Stomach (tissue), 9 donors: ENCODE results near the gene ADGRD1. TPM values are rescaled to one million over a fixed set of nuclear protein-coding genes. Genes with fewer than 3 reads are reported as not detected.
A peak's percentile ranks its signal among the peaks of the same experiment; 100 is the strongest.

ENCODE experiments used
- DNase-seq, 2 donors: peaks; one replicate each; pipeline versions ENCODE4 v3.0.0 to v3.0.0-alpha.2; 2013 to 2019
- H3K27ac ChIP-seq, 5 donors: fragments of 200-600 bp in 4 of 5; sonication (generic) in 4 of 5; one replicate each; pipeline ENCODE4 v1.5.1; 2013 to 2019; ENCODE audit warnings: mild to moderate bottlenecking in 1 of 5, moderate library complexity in 1 of 5
- H3K27me3 ChIP-seq, 3 donors: fragments of 200-600 bp; sonication (generic); one replicate each; pipeline ENCODE4 v1.5.1; 2017 to 2019; ENCODE audit warnings: mixed run types in 1 of 3
- H3K36me3 ChIP-seq, 4 donors: fragments of 200-600 bp; sonication (generic); 1 replicate in 3 of 4; 2 replicates in 1 of 4; pipeline ENCODE4 v1.5.1; 2016 to 2019
- H3K4me1 ChIP-seq, 4 donors: fragments of 200-600 bp; sonication (generic); one replicate each; pipeline ENCODE4 v1.5.1; 2016 to 2019
- H3K4me3 ChIP-seq, 4 donors: fragments of 200-600 bp; sonication (generic) in 3 of 4; one replicate each; pipeline ENCODE4 v1.5.1; 2016 to 2019; ENCODE audit warnings: mild to moderate bottlenecking in 1 of 4
- H3K9me3 ChIP-seq, 4 donors: fragments of 200-600 bp; sonication (generic); one replicate each; pipeline ENCODE4 v1.5.1; 2016 to 2019
- EP300 ChIP-seq: sonication (generic); formaldehyde crosslinking; IDR thresholded peaks from one replicate; pipeline ENCODE4 v1.6.1; 2017; ENCODE audit warnings: antibody characterized with exemption
- POLR2A ChIP-seq, 4 donors: fragments of 450-650 bp; IDR thresholded peaks; one replicate each; pipeline ENCODE4 v1.6.1; 2016; ENCODE audit warnings: antibody characterized with exemption in 4 of 4, control low read depth in 2 of 4, mild to moderate bottlenecking in 1 of 4, moderate library complexity in 1 of 4
- POLR2AphosphoS5 ChIP-seq, 3 donors: sonication (generic); formaldehyde crosslinking; IDR thresholded peaks; one replicate each; pipeline ENCODE4 v1.6.1; 2016; ENCODE audit warnings: antibody characterized with exemption in 3 of 3
- WGBS, 5 donors: extraction: QIAGEN DNeasy Blood & Tissue Kit in 3 of 5; methylation state at CpG; one replicate each; pipeline versions ENCODE4 v1.1.5 to v1.1.7; 2013 to 2018; 5-methylcytosine and 5-hydroxymethylcytosine counted together
- intact Hi-C: fragments of 100-400 bp; cut with DNase I; formaldehyde crosslinking; loops from one replicate; pipeline ENCODE4 v1.15.1; 2023; ENCODE audit warnings: low total_unique reads
- polyA plus RNA-seq, 3 donors: library from polyadenylated mRNA; stranded (reverse); fragments of 200-250 nt; gene quantifications; one replicate each; pipeline ENCODE4 v1.2.3, GENCODE V29; 2013
- total RNA-seq, 5 donors: library from RNA; depleted of rRNA; stranded (reverse); fragments of >200 nt; gene quantifications; one replicate each; pipeline versions ENCODE4 v1.1.0 to v1.2.3, GENCODE V29; 2014 to 2016
- TF ChIP-seq, protein P1 (sequence below), 7 experiments: fragments of 450-650 bp in 4 of 7; fragments of 200-600 bp in 3 of 7; sonication (generic) in 3 of 7; IDR thresholded peaks; one replicate each; pipeline ENCODE4 v1.5.1; 2016 to 2019; ENCODE audit warnings: antibody characterized with exemption in 7 of 7, control low read depth in 2 of 7, mild to moderate bottlenecking in 1 of 7
- donor health status: healthy with polysubstance abuse.
- donor health status: Bipolar disorder and iron deficiency.
- donor health status: healthy.

Gene ADGRD1
- total and polyA plus RNA-seq, 8 donors, result 3.7 to 43.8 (median 15.4) TPM

- H3K27ac ChIP-seq, result peak overlapping the region in 1 of 5 donors; percentile 7
- TF ChIP-seq POLR2AphosphoS5 (IDR thresholded peaks at IDR 0.05), result no peak
- TF ChIP-seq EP300, result no peak
- TF ChIP-seq, protein P1, sequence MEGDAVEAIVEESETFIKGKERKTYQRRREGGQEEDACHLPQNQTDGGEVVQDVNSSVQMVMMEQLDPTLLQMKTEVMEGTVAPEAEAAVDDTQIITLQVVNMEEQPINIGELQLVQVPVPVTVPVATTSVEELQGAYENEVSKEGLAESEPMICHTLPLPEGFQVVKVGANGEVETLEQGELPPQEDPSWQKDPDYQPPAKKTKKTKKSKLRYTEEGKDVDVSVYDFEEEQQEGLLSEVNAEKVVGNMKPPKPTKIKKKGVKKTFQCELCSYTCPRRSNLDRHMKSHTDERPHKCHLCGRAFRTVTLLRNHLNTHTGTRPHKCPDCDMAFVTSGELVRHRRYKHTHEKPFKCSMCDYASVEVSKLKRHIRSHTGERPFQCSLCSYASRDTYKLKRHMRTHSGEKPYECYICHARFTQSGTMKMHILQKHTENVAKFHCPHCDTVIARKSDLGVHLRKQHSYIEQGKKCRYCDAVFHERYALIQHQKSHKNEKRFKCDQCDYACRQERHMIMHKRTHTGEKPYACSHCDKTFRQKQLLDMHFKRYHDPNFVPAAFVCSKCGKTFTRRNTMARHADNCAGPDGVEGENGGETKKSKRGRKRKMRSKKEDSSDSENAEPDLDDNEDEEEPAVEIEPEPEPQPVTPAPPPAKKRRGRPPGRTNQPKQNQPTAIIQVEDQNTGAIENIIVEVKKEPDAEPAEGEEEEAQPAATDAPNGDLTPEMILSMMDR (IDR thresholded peaks at IDR 0.05), result no peak
- TF ChIP-seq POLR2A (IDR thresholded peaks at IDR 0.05), result no peak
- peak; percentile 3 to 35 for DNase-seq
- peaks cover 0 to 10% (median 2%) of the 10 kb centered on the region in 4 donors for H3K36me3 ChIP-seq
- H3K4me1 ChIP-seq, result peaks cover 0 to 12% (median 9%) of the 10 kb centered on the region in 4 donors
- H3K4me3 ChIP-seq, result no peak overlapping the region
- intact Hi-C loops, result no loop called here
- no peaks in the 10 kb centered on the region for H3K9me3 ChIP-seq
- 73 to 88% (median 85%) methylated on average over 20 to 35 of the region's 35 CpGs for WGBS, 5 donors
- H3K27me3 ChIP-seq, result peaks cover 0 to 11% (median 3%) of the 10 kb centered on the region in 3 donors
Measured at GRCh38 chr12:131103669-131104462, 150.2 kb downstream of the ADGRD1 start.

GRCh38 chr12:131104463-131105350 is 151.0 kb downstream of the ADGRD1 start:
- no peak overlapping the region for H3K4me3 ChIP-seq
- peaks cover 0 to 10% (median 2%) of the 10 kb centered on the region in 4 donors for H3K36me3 ChIP-seq
- peaks cover 0 to 11% (median 3%) of the 10 kb centered on the region in 3 donors for H3K27me3 ChIP-seq
- WGBS, 5 donors, result 29 to 34% (median 31%) methylated on average over 22 to 32 of the region's 32 CpGs
- peak overlapping the region in 1 of 5 donors; percentile 7 for H3K27ac ChIP-seq
- TF ChIP-seq POLR2A (IDR thresholded peaks at IDR 0.05), result no peak
- TF ChIP-seq, protein P1 (IDR thresholded peaks at IDR 0.05), result peak in 5 of 7 experiments; percentile 72 to 92 (median 77)
- TF ChIP-seq POLR2AphosphoS5 (IDR thresholded peaks at IDR 0.05), result no peak
- intact Hi-C loops, result no loop called here
- no peaks in the 10 kb centered on the region for H3K9me3 ChIP-seq
- peak; percentile 87 to 94 for DNase-seq
- peaks cover 0 to 12% (median 9%) of the 10 kb centered on the region in 4 donors for H3K4me1 ChIP-seq

GRCh38 chr12:131105351-131105735 is 151.6 kb downstream of the ADGRD1 start:
- Histone ChIP-seq H3K9me3 (no peaks in the 10 kb centered on the region), H3K4me3 (no peak overlapping the region), H3K4me1 (peaks cover 0 to 12% (median 9%) of the 10 kb centered on the region in 4 donors), H3K36me3 (peaks cover 0 to 10% (median 2%) of the 10 kb centered on the region in 4 donors), H3K27me3 (peaks cover 0 to 11% (median 3%) of the 10 kb centered on the region in 3 donors), H3K27ac (no peak overlapping the region)
- TF ChIP-seq, protein P1 (IDR thresholded peaks at IDR 0.05), result no peak
- DNase-seq, result no peak
- intact Hi-C loops, result no loop called here
- 84 to 98% (median 89%) methylated on average over 7 of the region's 7 CpGs for WGBS, 5 donors

- 77 to 91% (median 85%) methylated on average over 27 of the region's 27 CpGs for WGBS, 5 donors
- intact Hi-C loops, result no loop called here
- Histone ChIP-seq H3K4me3 (no peak overlapping the region), H3K27me3 (peaks cover 0 to 11% (median 3%) of the 10 kb centered on the region in 3 donors), H3K9me3 (no peaks in the 10 kb centered on the region), H3K36me3 (peaks cover 0 to 10% (median 2%) of the 10 kb centered on the region in 4 donors), H3K27ac (no peak overlapping the region), H3K4me1 (peaks cover 0 to 12% (median 9%) of the 10 kb centered on the region in 4 donors)
- DNase-seq, result peak in 1 of 2 donors; percentile 47
- TF ChIP-seq POLR2AphosphoS5 (IDR thresholded peaks at IDR 0.05) (no peak), POLR2A (IDR thresholded peaks at IDR 0.05) (no peak), EP300 (no peak)
- TF ChIP-seq, protein P1 (IDR thresholded peaks at IDR 0.05), result no peak
Measured at GRCh38 chr12:131105736-131106348, 152.1 kb downstream of the ADGRD1 start.
